ENCODE data around the gene BACH2. TPM values are rescaled to one million over a fixed set of nuclear protein-coding genes. Genes with fewer than 3 reads are reported as not detected.

The BACH2 gene
- total and polyA plus RNA-seq, 2 of the 8 experiments (the other 6 are each of a cell fraction or from before 2014, with no cell fraction given), result 1.9 to 5.9 TPM

DNA sequence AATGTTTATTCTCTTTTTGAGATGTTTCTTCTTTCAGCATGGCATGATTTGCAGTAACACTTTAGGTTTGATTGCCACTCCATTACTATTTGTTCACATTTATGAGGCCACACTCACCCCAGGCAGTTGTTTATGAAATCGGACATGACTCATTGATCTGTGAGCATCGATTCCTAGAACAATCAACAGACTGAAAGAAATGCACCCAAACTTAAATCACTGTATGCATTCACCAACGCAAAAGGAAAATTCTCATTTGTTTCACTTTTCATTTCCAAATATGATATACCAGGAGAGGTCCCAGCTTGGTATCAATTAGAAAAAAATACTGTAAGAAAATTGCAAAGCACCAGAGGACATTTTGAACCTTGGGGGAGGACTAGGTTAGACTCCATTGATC lies 407.8 kb downstream of the BACH2 start:
- no peaks in the 10 kb centered on the region for H3K36me3 ChIP-seq (ENCODE audit: control insufficient read depth in 2 of 4, insufficient read depth in 4 of 4, low read length in 3 of 4)
- ChIA-PET POLR2A (ENCODE audit: partially characterized antibody) (interaction anchor here (1.3 kb wide), 1 partner anchor 16 kb away, joined by 3 read pairs; no protein-coding TSS in a partner anchor), CTCF (ENCODE audit: partially characterized antibody) (no interaction called here)
- no peak overlapping the region for H3K4ac ChIP-seq (replicated peaks; ENCODE audit: insufficient read length, low read depth, low read length)
- no peak overlapping the region for H2BK5ac ChIP-seq (ENCODE audit: low read depth, low read length)
- no peak overlapping the region for H3K56ac ChIP-seq (replicated peaks; ENCODE audit: insufficient read length, low read depth, low read length)
- no peaks in the 10 kb centered on the region for H3K79me2 ChIP-seq (ENCODE audit: control insufficient read depth in 1 of 2, insufficient read depth in 2 of 2, low read length in 2 of 2)
- H4K20me1 ChIP-seq (replicated peaks in 1 of 2; ENCODE audit: control insufficient read depth in 1 of 2, insufficient read depth in 2 of 2, low read length in 2 of 2), result no peaks in the 10 kb centered on the region
- no peak overlapping the region for H4K8ac ChIP-seq (ENCODE audit: extremely low read depth, insufficient read depth, low read length)
- H3K4me2 ChIP-seq (ENCODE audit: insufficient read depth in 1 of 2, low read depth in 2 of 2, low read length in 2 of 2), result no peak overlapping the region
- H3K79me1 ChIP-seq (ENCODE audit: low read depth, low read length), result no peaks in the 10 kb centered on the region
- no peak overlapping the region for H3K9ac ChIP-seq (replicated peaks in 1 of 4; ENCODE audit: extremely low read depth in 1 of 4, low read depth in 3 of 4, low read length in 3 of 4)
- H2AFZ ChIP-seq (ENCODE audit: low read length), result no peak overlapping the region
- no peak overlapping the region for H3K27ac ChIP-seq (ENCODE audit: low read depth, low read length)
- no peak overlapping the region for H2BK20ac ChIP-seq (ENCODE audit: low read length)
- TF ChIP-seq, protein P1, sequence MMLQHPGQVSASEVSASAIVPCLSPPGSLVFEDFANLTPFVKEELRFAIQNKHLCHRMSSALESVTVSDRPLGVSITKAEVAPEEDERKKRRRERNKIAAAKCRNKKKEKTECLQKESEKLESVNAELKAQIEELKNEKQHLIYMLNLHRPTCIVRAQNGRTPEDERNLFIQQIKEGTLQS (IDR thresholded peaks at IDR 0.05; ENCODE audit: insufficient read depth, low read depth, low read length), result no peak
- TF ChIP-seq JUN (IDR thresholded peaks at IDR 0.05; ENCODE audit: low read depth, low read length) (no peak), GTF2F1 (IDR thresholded peaks at IDR 0.05; ENCODE audit: borderline replicate concordance, low read depth, low read length) (no peak), PHF8 (conservative IDR thresholded peaks at IDR 0.05; ENCODE audit: low read depth, low read length) (no peak)
- FAIRE-seq (no peak), DNase-seq (ENCODE audit: low read depth in 1 of 2, low spot score in 2 of 2) (no peak)
- no peak overlapping the region for H4K5ac ChIP-seq (ENCODE audit: insufficient read length, low read depth, low read length)
- H3K27me3 ChIP-seq (replicated peaks in 1 of 4; ENCODE audit: control insufficient read depth in 3 of 4, extremely low read depth in 1 of 4, insufficient read depth in 3 of 4, low read length in 3 of 4), result no peaks in the 10 kb centered on the region
- peaks cover 0 to 4% (median 0%) of the 10 kb centered on the region in 4 experiments; a peak in 2 of 7 replicates for H3K4me1 ChIP-seq (replicated peaks in 1 of 4; ENCODE audit: control insufficient read depth in 3 of 4, insufficient read depth in 4 of 4, low read length in 3 of 4)
- H3K23me2 ChIP-seq (ENCODE audit: low read depth, low read length), result no peaks in the 10 kb centered on the region; the same call in 1 of the 2 replicates
- no peak overlapping the region for H3K18ac ChIP-seq (ENCODE audit: extremely low read depth, low read length)
- H2BK12ac ChIP-seq (ENCODE audit: low read depth, low read length), result no peak overlapping the region
- H2BK120ac ChIP-seq (replicated peaks; ENCODE audit: low read depth, low read length), result no peak overlapping the region
- H2AK5ac ChIP-seq (ENCODE audit: low read depth, low read length), result no peak overlapping the region
- no peak overlapping the region for H2BK15ac ChIP-seq (ENCODE audit: low read length)
- H3K9me3 ChIP-seq (ENCODE audit: insufficient read depth in 2 of 2, low read depth in 1 of 2, low read length in 1 of 2), result no peaks in the 10 kb centered on the region
- no peak overlapping the region for H3K4me3 ChIP-seq (ENCODE audit: extremely low read depth in 1 of 4, insufficient read depth in 2 of 4, low read depth in 3 of 4, low read length in 4 of 4)
- no peak overlapping the region for H3K14ac ChIP-seq (ENCODE audit: insufficient read length)
- H4K91ac ChIP-seq (replicated peaks; ENCODE audit: insufficient read length, low read length), result no peak overlapping the region
- 90% methylated on average over 3 of the region's 3 CpGs; no CpG with 5 or more reads in 1 of the 2 experiments for WGBS, 2 experiments (ENCODE audit: extremely low coverage in 1 of 2, insufficient coverage in 1 of 2, insufficient read length in 1 of 2, insufficient replicate concordance in 2 of 2, low coverage in 1 of 2, low lambda C conversion rate in 2 of 2, missing lambda C conversion rate in 1 of 2)
- H3K23ac ChIP-seq (ENCODE audit: insufficient read length), result no peak overlapping the region
